HepG2 (cell line): Measurements from ENCODE around the gene HSPB2. TPM values are rescaled to one million over a fixed set of nuclear protein-coding genes. Genes with fewer than 3 reads are reported as not detected.

Experiments
- ATAC-seq: fragments of 200-7000 bp; cut with Tn5 transposase; 3 replicates; pipeline ENCODE4 v1.9.1; 2020; ENCODE audit warnings: mild to moderate bottlenecking, moderate library complexity
- BruUV-seq: library from RNA; stranded (reverse); fragments of 400-500 nt; replicated peaks from 2 replicates; lab custom pipeline; 2021; lab: Mats Ljungman, UMichigan
- CTCF ChIA-PET: fragments of 300-600 bp; formaldehyde crosslinking; extraction: SDS; loops from one replicate; lab custom pipeline; 2021; ENCODE audit warnings: low total read pairs, inconsistent platforms, low intra/inter-chr PET ratio; lab: Yijun Ruan, JAX
- POLR2A ChIA-PET: fragments of 350-600 bp; sonication (Branson Sonifier 250); formaldehyde crosslinking; loops from one replicate; lab custom pipeline; 2020; ENCODE audit warnings: antibody characterized with exemption, inconsistent platforms; lab: Yijun Ruan, JAX
- DNase-seq: peaks from one replicate; pipeline ENCODE4 v3.0.0-alpha.2; 2015; ENCODE audit warnings: low spot score
- FAIRE-seq: peaks from 3 replicates; lab custom pipeline; 2011; peaks lifted over from hg19 to GRCh38; lab: Jason Lieb, UNC
- H2AFZ ChIP-seq: one replicate; pipeline ENCODE4 v1.6.1; 2011; ENCODE audit warnings: low read length, inconsistent platforms
- H3K27ac ChIP-seq: fragments of 300-600 bp; 3 replicates; pipeline ENCODE4 v1.8.0; 2011; ENCODE audit warnings: mixed run types, mild to moderate bottlenecking, mixed read lengths, low read length, inconsistent platforms; ENCODE audit not compliant: insufficient read depth; ENCODE audit errors: extremely low read length
- H3K27me3 ChIP-seq, 2 experiments: fragments of 200-600 bp in 1 of 2; 2 replicates in 1 of 2; 3 replicates in 1 of 2; pipeline versions ENCODE4 v1.6.0 to v1.8.0; 2011; ENCODE audit warnings: low read length in 2 of 2, mild to moderate bottlenecking in 2 of 2, moderate library complexity in 2 of 2, inconsistent platforms in 1 of 2; ENCODE audit not compliant: insufficient read depth in 2 of 2, control insufficient read depth in 1 of 2
- H3K36me3 ChIP-seq, 2 experiments: fragments of 200-600 bp in 1 of 2; replicated peaks in 1 of 2; 2 replicates in 1 of 2; 3 replicates in 1 of 2; pipeline versions ENCODE4 v1.5.1 to v1.8.0; 2011; ENCODE audit warnings: low read length in 2 of 2, inconsistent platforms in 1 of 2; ENCODE audit not compliant: insufficient read depth in 2 of 2, control insufficient read depth in 1 of 2
- H3K4me1 ChIP-seq: 2 replicates; pipeline ENCODE4 v1.5.1; 2012; ENCODE audit warnings: low read length, inconsistent platforms; ENCODE audit not compliant: insufficient read depth
- H3K4me2 ChIP-seq: 2 replicates; pipeline ENCODE4 v1.6.0; 2011; ENCODE audit warnings: low read depth, low read length, inconsistent platforms
- H3K4me3 ChIP-seq, 3 experiments: fragments of 200-600 bp in 1 of 3; sonication (generic), shearing (Covaris generic) in 1 of 3; replicated peaks in 1 of 3; 2 replicates each; pipeline ENCODE4 v1.5.1; 2011 to 2016; ENCODE audit warnings: low read length in 3 of 3, inconsistent platforms in 2 of 3, low read depth in 2 of 3, mild to moderate bottlenecking in 2 of 3, control low read depth in 1 of 3, mixed read lengths in 1 of 3; ENCODE audit not compliant: insufficient read depth in 1 of 3
- H3K79me2 ChIP-seq: one replicate; pipeline ENCODE4 v1.6.1; 2011; ENCODE audit warnings: low read length, inconsistent platforms; ENCODE audit not compliant: insufficient read depth
- H3K9ac ChIP-seq: 2 replicates; pipeline ENCODE4 v1.6.0; 2011; ENCODE audit warnings: mild to moderate bottlenecking, low read depth, low read length, inconsistent platforms; ENCODE audit not compliant: insufficient read depth
- H3K9me3 ChIP-seq: 2 replicates; pipeline ENCODE4 v1.5.1; 2012; ENCODE audit warnings: mild to moderate bottlenecking, low read length
- H4K20me1 ChIP-seq: 2 replicates; pipeline ENCODE4 v1.6.0; 2011; ENCODE audit warnings: inconsistent platforms, mild to moderate bottlenecking, low read length, moderate library complexity; ENCODE audit not compliant: insufficient read depth
- ELF3 ChIP-seq: IDR thresholded peaks from 2 replicates; pipeline ENCODE4 v1.6.1; 2016; ENCODE audit warnings: missing genetic modification reagents, missing compliant biosample characterization
- GABPA ChIP-seq, 2 experiments: IDR thresholded peaks; 2 replicates each; pipeline ENCODE4 v1.6.1; 2011 to 2016; ENCODE audit warnings: low read depth in 2 of 2, low read length in 1 of 2, missing biosample characterization in 1 of 2, missing genetic modification characterization in 1 of 2
- HDAC2 ChIP-seq: sonication (generic); formaldehyde crosslinking; IDR thresholded peaks from 2 replicates; pipeline ENCODE4 v1.4.0; 2020; ENCODE audit warnings: missing genetic modification reagents
- LCORL ChIP-seq, 2 experiments: fragments of 450-650 bp in 1 of 2; sonication (generic) in 1 of 2; formaldehyde crosslinking in 1 of 2; IDR thresholded peaks; 2 replicates each; pipeline versions ENCODE4 v1.5.0 to v1.6.1; 2017 to 2020; ENCODE audit warnings: antibody characterized with exemption in 1 of 2, missing genetic modification reagents in 1 of 2
- MED1 ChIP-seq: sonication (generic); formaldehyde crosslinking; IDR thresholded peaks from 2 replicates; pipeline ENCODE4 v1.4.0; 2020; ENCODE audit warnings: missing genetic modification reagents
- MXD4 ChIP-seq: IDR thresholded peaks from 2 replicates; pipeline ENCODE4 v1.6.1; 2016; ENCODE audit warnings: mild to moderate bottlenecking, missing biosample characterization, missing genetic modification reagents
- MYNN ChIP-seq: sonication (generic); formaldehyde crosslinking; IDR thresholded peaks from 2 replicates; pipeline ENCODE4 v1.4.0; 2020; ENCODE audit warnings: mild to moderate bottlenecking, low read depth, missing genetic modification reagents
- SRSF4 ChIP-seq: fragments of 200-400 bp; formaldehyde crosslinking; IDR thresholded peaks from one replicate; pipeline ENCODE4 v1.6.1; 2018; ENCODE audit warnings: mild to moderate bottlenecking, low read depth, low read length, moderate library complexity; ENCODE audit not compliant: poor library complexity, severe bottlenecking
- SSRP1 ChIP-seq: IDR thresholded peaks from 2 replicates; pipeline ENCODE4 v1.6.1; 2016; ENCODE audit warnings: control low read depth
- ZFAT ChIP-seq: sonication (generic); formaldehyde crosslinking; conservative IDR thresholded peaks from 2 replicates; pipeline ENCODE4 v1.8.1; 2023; ENCODE audit warnings: missing genetic modification reagents, inconsistent platforms
- ZFP36 ChIP-seq: fragments of 150-350 bp; IDR thresholded peaks from 2 replicates; pipeline ENCODE4 v1.6.1; 2018; ENCODE audit warnings: borderline replicate concordance, low read length, low read depth; ENCODE audit not compliant: partially characterized antibody
- ZFP37 ChIP-seq: sonication (generic); formaldehyde crosslinking; IDR thresholded peaks from 2 replicates; pipeline ENCODE4 v1.4.0; 2020; ENCODE audit warnings: missing genetic modification reagents, borderline replicate concordance
- ZFX ChIP-seq: sonication (generic); formaldehyde crosslinking; IDR thresholded peaks from 2 replicates; pipeline ENCODE4 v1.4.0; 2020; ENCODE audit warnings: mild to moderate bottlenecking, low read depth, missing genetic modification reagents, moderate library complexity
- ZNF121 ChIP-seq: sonication (generic); formaldehyde crosslinking; IDR thresholded peaks from 2 replicates; pipeline ENCODE4 v1.5.0; 2020; ENCODE audit warnings: mild to moderate bottlenecking, missing genetic modification reagents
- ZNF333 ChIP-seq: sonication (generic); formaldehyde crosslinking; IDR thresholded peaks from 2 replicates; pipeline ENCODE4 v1.4.0; 2020; ENCODE audit warnings: mild to moderate bottlenecking, missing genetic modification reagents, borderline replicate concordance
- ZNF430 ChIP-seq: sonication (generic); formaldehyde crosslinking; IDR thresholded peaks from 2 replicates; pipeline ENCODE4 v1.9.0; 2021; ENCODE audit warnings: mild to moderate bottlenecking, missing genetic modification reagents
- WGBS: methylation state at CpG from one replicate; pipeline ENCODE4 v1.1.6; 2017; ENCODE audit warnings: low lambda C conversion rate; 5-methylcytosine and 5-hydroxymethylcytosine counted together
- in situ Hi-C: cut with HindIII; loops from 2 replicates; pipeline ENCODE4 v1.10.0; 2017; ENCODE audit warnings: low pct_unique_long_range_greater_than_20kb; ENCODE audit not compliant: extremely low pct_ligation_motif_present
- intact Hi-C: fragments of 100-400 bp; cut with micrococcal nuclease; formaldehyde crosslinking; loops from one replicate; pipeline ENCODE4 v1.10.0; 2022; ENCODE audit not compliant: unreplicated experiment
- polyA plus RNA-seq, 8 experiments: library from polyadenylated mRNA; depleted of rRNA in 3 of 8; stranded (reverse) in 7 of 8; unstranded in 1 of 8; fragments of >200 nt; fragmentation: Illumina TruSeq in 4 of 8; extraction: Trizol in 4 of 8; gene quantifications; 2 replicates each; pipeline versions ENCODE4 v1.2.1 to v1.2.3, GENCODE V29; 2011 to 2016; ENCODE audit warnings: low read depth in 4 of 8, missing spikeins in 1 of 8, mixed read lengths in 1 of 8; ENCODE audit not compliant: insufficient read depth in 1 of 8
- total RNA-seq, 5 experiments: library from RNA; depleted of rRNA; stranded (reverse); fragments of >200 nt; fragmentation: Illumina TruSeq; extraction: Trizol; gene quantifications; 2 replicates each; pipeline ENCODE4 v1.2.3, GENCODE V29; 2016; ENCODE audit warnings: low read depth in 1 of 5
- TF ChIP-seq, protein P1 (sequence below): sonication (generic); formaldehyde crosslinking; IDR thresholded peaks from 2 replicates; pipeline ENCODE4 v1.4.0; 2020; ENCODE audit warnings: missing genetic modification reagents, borderline replicate concordance
- TF ChIP-seq, protein P2 (sequence below): sonication (generic); formaldehyde crosslinking; IDR thresholded peaks from 2 replicates; pipeline ENCODE4 v1.4.0; 2020; ENCODE audit warnings: missing genetic modification reagents
- TF ChIP-seq, protein P3 (sequence below): sonication (generic); formaldehyde crosslinking; IDR thresholded peaks from 2 replicates; pipeline ENCODE4 v1.5.0; 2020; ENCODE audit warnings: mild to moderate bottlenecking, low read depth, missing genetic modification reagents, borderline replicate concordance

HSPB2 gene
- total and polyA plus RNA-seq, 2 of the 13 experiments (the other 11 are each of a cell fraction or from before 2014, with no cell fraction given), result 0.04 TPM; not detected in 1

DNA sequence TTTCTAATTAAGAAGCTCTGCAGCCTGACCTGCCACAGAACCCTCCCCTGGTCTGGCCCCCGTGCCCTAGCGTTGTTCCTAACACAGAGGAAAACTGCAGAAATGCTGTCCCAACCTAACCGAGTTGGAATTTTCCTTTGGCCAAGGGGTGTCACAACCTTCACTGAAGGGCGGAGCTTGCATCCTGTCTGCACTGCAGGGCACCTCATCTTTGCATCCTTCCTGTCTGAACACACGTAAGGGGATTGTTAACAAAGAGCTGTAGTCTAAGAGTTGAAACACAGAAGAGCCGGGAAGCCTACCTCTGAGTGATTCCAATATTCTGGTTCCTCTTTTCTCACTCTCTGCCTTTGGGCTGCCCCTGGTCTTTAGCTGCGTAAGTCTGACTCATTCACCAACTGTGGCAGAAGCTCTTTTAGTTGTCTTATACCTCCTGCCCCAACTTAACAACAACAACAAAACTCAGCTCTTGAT is 26.2 kb downstream of the HSPB2 start:
- no peaks in the 10 kb centered on the region for H3K27me3 ChIP-seq
- FAIRE-seq (peak; percentile 80), DNase-seq (peak; percentile 76), ATAC-seq (peak; percentile 41)
- intact Hi-C loops (loop anchor here (10.0 kb wide), 1 partner anchor 86 kb away; the partner anchor contains the start of gene DLAT), in situ Hi-C loops (loop anchor here (5.0 kb wide), 1 partner anchor 49 kb away; no protein-coding TSS in a partner anchor)
- no peaks in the 10 kb centered on the region; the same call in 1 of the 2 replicates for H4K20me1 ChIP-seq
- H3K27ac ChIP-seq, result peak overlapping the region; percentile 90
- BruUV-seq, result no TSS peak
- H3K36me3 ChIP-seq, result 0 out of 5 replicates have a peak, but pooled peaks cover 0 to 3% of the 10 kb centered on the region in 2 experiments
- H3K79me2 ChIP-seq, result peaks cover 16% of the 10 kb centered on the region
- POLR2A ChIA-PET, result interaction anchor here (0.9 to 2.9 kb wide), 4 partner anchors 12 to 68 kb away, joined by 3 to 13 read pairs (median 8); partner anchors contain the start of gene C11orf52
- CTCF ChIA-PET, result no interaction called here
- no peak overlapping the region for H2AFZ ChIP-seq
- H3K9me3 ChIP-seq, result no peaks in the 10 kb centered on the region
- H3K4me1 ChIP-seq, result peaks cover 74% of the 10 kb centered on the region
- H3K4me2 ChIP-seq, result peak overlapping the region; percentile 98
- 0 out of 2 replicates have a peak overlapping the region, but pooled peaks have one; percentile 9 for H3K9ac ChIP-seq
- 28% methylated on average over 6 of the region's 7 CpGs for WGBS
- H3K4me3 ChIP-seq, result peak overlapping the region in 2 of 3 experiments; percentile 72 to 84; a peak in 3 of 6 replicates
- TF ChIP-seq ZNF430 (CRISPR knock-in tag) (no peak), LCORL (IDR thresholded peaks at IDR 0.05) (no peak), LCORL (CRISPR knock-in tag; IDR thresholded peaks at IDR 0.05) (no peak), SRSF4 (no peak), ZNF333 (CRISPR knock-in tag) (no peak), ZFP36 (no peak), MED1 (CRISPR knock-in tag) (0 out of 2 replicates have a peak, but pooled peaks have one; percentile 38), SSRP1 (CRISPR knock-in tag) (no peak), MYNN (CRISPR knock-in tag) (no peak), ZFP37 (CRISPR knock-in tag) (no peak), ZFAT (CRISPR knock-in tag) (no peak), MXD4 (CRISPR knock-in tag) (no peak), ZNF121 (CRISPR knock-in tag) (peak; percentile 50; the same call in 1 of the 2 replicates), ZFX (CRISPR knock-in tag) (0 out of 2 replicates have a peak, but pooled peaks have one; percentile 9), ELF3 (CRISPR knock-in tag) (peak; percentile 41; the same call in 1 of the 2 replicates), HDAC2 (CRISPR knock-in tag) (peak; percentile 35; the same call in 1 of the 2 replicates), GABPA (IDR thresholded peaks at IDR 0.05; ENCODE audit: low read depth, low read length) (no peak), GABPA (CRISPR knock-in tag; IDR thresholded peaks at IDR 0.05; ENCODE audit: low read depth) (peak; percentile 41; the same call in 1 of the 2 replicates)
- TF ChIP-seq, protein P1, sequence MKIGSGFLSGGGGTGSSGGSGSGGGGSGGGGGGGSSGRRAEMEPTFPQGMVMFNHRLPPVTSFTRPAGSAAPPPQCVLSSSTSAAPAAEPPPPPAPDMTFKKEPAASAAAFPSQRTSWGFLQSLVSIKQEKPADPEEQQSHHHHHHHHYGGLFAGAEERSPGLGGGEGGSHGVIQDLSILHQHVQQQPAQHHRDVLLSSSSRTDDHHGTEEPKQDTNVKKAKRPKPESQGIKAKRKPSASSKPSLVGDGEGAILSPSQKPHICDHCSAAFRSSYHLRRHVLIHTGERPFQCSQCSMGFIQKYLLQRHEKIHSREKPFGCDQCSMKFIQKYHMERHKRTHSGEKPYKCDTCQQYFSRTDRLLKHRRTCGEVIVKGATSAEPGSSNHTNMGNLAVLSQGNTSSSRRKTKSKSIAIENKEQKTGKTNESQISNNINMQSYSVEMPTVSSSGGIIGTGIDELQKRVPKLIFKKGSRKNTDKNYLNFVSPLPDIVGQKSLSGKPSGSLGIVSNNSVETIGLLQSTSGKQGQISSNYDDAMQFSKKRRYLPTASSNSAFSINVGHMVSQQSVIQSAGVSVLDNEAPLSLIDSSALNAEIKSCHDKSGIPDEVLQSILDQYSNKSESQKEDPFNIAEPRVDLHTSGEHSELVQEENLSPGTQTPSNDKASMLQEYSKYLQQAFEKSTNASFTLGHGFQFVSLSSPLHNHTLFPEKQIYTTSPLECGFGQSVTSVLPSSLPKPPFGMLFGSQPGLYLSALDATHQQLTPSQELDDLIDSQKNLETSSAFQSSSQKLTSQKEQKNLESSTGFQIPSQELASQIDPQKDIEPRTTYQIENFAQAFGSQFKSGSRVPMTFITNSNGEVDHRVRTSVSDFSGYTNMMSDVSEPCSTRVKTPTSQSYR (CRISPR knock-in tag), result no peak
- TF ChIP-seq, protein P2, sequence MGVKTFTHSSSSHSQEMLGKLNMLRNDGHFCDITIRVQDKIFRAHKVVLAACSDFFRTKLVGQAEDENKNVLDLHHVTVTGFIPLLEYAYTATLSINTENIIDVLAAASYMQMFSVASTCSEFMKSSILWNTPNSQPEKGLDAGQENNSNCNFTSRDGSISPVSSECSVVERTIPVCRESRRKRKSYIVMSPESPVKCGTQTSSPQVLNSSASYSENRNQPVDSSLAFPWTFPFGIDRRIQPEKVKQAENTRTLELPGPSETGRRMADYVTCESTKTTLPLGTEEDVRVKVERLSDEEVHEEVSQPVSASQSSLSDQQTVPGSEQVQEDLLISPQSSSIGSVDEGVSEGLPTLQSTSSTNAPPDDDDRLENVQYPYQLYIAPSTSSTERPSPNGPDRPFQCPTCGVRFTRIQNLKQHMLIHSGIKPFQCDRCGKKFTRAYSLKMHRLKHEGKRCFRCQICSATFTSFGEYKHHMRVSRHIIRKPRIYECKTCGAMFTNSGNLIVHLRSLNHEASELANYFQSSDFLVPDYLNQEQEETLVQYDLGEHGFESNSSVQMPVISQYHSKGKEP (CRISPR knock-in tag), result no peak
- TF ChIP-seq, protein P3, sequence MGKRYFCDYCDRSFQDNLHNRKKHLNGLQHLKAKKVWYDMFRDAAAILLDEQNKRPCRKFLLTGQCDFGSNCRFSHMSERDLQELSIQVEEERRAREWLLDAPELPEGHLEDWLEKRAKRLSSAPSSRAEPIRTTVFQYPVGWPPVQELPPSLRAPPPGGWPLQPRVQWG (CRISPR knock-in tag), result no peak
